GM12878 (cell line): ENCODE measurements around the gene ITPR3. TPM values are rescaled to one million over a fixed set of nuclear protein-coding genes. Genes with fewer than 3 reads are reported as not detected.

Experiments
- ATAC-seq: fragments of 200-7000 bp; cut with Tn5 transposase; 3 replicates; pipeline ENCODE4 v1.9.1; 2020; ENCODE audit warnings: mild to moderate bottlenecking, moderate library complexity
- BruUV-seq: library from RNA; stranded (reverse); fragments of 400-500 nt; replicated peaks from 2 replicates; lab custom pipeline; 2021; lab: Mats Ljungman, UMichigan
- CTCF ChIA-PET: fragments of 300-600 bp; sonication (Branson Sonifier 250); formaldehyde crosslinking; extraction: SDS; loops from one replicate; lab custom pipeline; 2021; ENCODE audit warnings: inconsistent platforms; lab: Yijun Ruan, JAX
- POLR2A ChIA-PET: fragments of 350-600 bp; formaldehyde crosslinking; extraction: SDS; loops from one replicate; lab custom pipeline; 2021; ENCODE audit warnings: inconsistent platforms; lab: Charles Lee
- RAD21 ChIA-PET: fragments of 300-600 bp; sonication (Branson Sonifier 250); formaldehyde crosslinking; loops from one replicate; lab custom pipeline; 2023; ENCODE audit warnings: antibody characterized with exemption; ENCODE audit not compliant: unreplicated experiment; lab: Charles Lee
- SMC1A ChIA-PET: fragments of 300-600 bp; sonication (Branson Sonifier 250); formaldehyde crosslinking; loops from one replicate; lab custom pipeline; 2023; ENCODE audit not compliant: unreplicated experiment, uncharacterized antibody; lab: Charles Lee
- DNase-seq: peaks from one replicate; pipeline ENCODE4 v3.0.0-alpha.2; 2011; ENCODE audit warnings: low read depth, low spot score
- FAIRE-seq: peaks from 3 replicates; lab custom pipeline; 2011; peaks lifted over from hg19 to GRCh38; lab: Jason Lieb, UNC
- H2AFZ ChIP-seq: 2 replicates; pipeline ENCODE4 v1.6.0; 2011; ENCODE audit warnings: low read depth, low read length, control low read depth; ENCODE audit not compliant: control insufficient read depth
- H3K27ac ChIP-seq: 2 replicates; pipeline ENCODE4 v1.5.1; 2011; ENCODE audit warnings: control low read depth; ENCODE audit not compliant: control insufficient read depth, insufficient read depth
- H3K27me3 ChIP-seq, 2 experiments: replicated peaks in 1 of 2; 2 replicates each; pipeline versions ENCODE4 v1.6.0 to v1.6.1; 2011; ENCODE audit warnings: low read length in 1 of 2; ENCODE audit not compliant: control insufficient read depth in 2 of 2, insufficient read depth in 2 of 2
- H3K36me3 ChIP-seq, 2 experiments: 2 replicates each; pipeline ENCODE4 v1.5.1; 2011; ENCODE audit warnings: low read length in 1 of 2; ENCODE audit not compliant: control insufficient read depth in 2 of 2, insufficient read depth in 2 of 2
- H3K4me1 ChIP-seq: 2 replicates; pipeline ENCODE4 v1.6.1; 2011; ENCODE audit warnings: mild to moderate bottlenecking, low read length, moderate library complexity, mixed read lengths; ENCODE audit not compliant: control insufficient read depth, insufficient read depth
- H3K4me2 ChIP-seq: 2 replicates; pipeline ENCODE4 v1.6.0; 2011; ENCODE audit warnings: control low read depth; ENCODE audit not compliant: control insufficient read depth, insufficient read depth
- H3K4me3 ChIP-seq: fragments of 200-600 bp; sonication (generic); 2 replicates; pipeline ENCODE4 v1.5.1; 2016
- H3K79me2 ChIP-seq: 2 replicates; pipeline ENCODE4 v1.6.0; 2011; ENCODE audit warnings: low read length; ENCODE audit not compliant: control insufficient read depth, insufficient read depth
- H3K9ac ChIP-seq: 2 replicates; pipeline ENCODE4 v1.8.0; 2011; ENCODE audit warnings: low read length, control low read depth, mixed read lengths; ENCODE audit not compliant: control insufficient read depth, insufficient read depth
- H3K9me3 ChIP-seq: replicated peaks from 3 replicates; pipeline ENCODE4 v1.5.1; 2011; ENCODE audit warnings: mild to moderate bottlenecking, low read length; ENCODE audit not compliant: control insufficient read depth, insufficient read depth
- H4K20me1 ChIP-seq: 2 replicates; pipeline ENCODE4 v1.6.0; 2011; ENCODE audit not compliant: control insufficient read depth, insufficient read depth
- CEBPB ChIP-seq, 2 experiments: fragments of 150-350 bp in 1 of 2; IDR thresholded peaks; 2 replicates each; pipeline ENCODE4 v1.6.1; 2012 to 2014; ENCODE audit warnings: low read depth in 2 of 2, low read length in 2 of 2, borderline replicate concordance in 1 of 2, inconsistent platforms in 1 of 2
- IRF4 ChIP-seq: IDR thresholded peaks from 2 replicates; pipeline ENCODE4 v1.6.1; 2011; ENCODE audit warnings: low read depth, low read length
- POLR2AphosphoS5 ChIP-seq: IDR thresholded peaks from 2 replicates; pipeline ENCODE4 v1.6.1; 2011; ENCODE audit warnings: mild to moderate bottlenecking, low read length, inconsistent platforms
- RAD51 ChIP-seq: fragments of 450-650 bp; IDR thresholded peaks from 2 replicates; pipeline ENCODE4 v1.6.1; 2016; ENCODE audit warnings: moderate library complexity, mild to moderate bottlenecking, inconsistent platforms
- RUNX3 ChIP-seq: IDR thresholded peaks from 2 replicates; pipeline ENCODE4 v1.6.1; 2012; ENCODE audit warnings: low read length, inconsistent platforms
- SPI1 ChIP-seq: IDR thresholded peaks from 2 replicates; pipeline ENCODE4 v1.6.1; 2011; ENCODE audit warnings: low read depth, mild to moderate bottlenecking, low read length, moderate library complexity, borderline replicate concordance; ENCODE audit not compliant: insufficient read depth
- STAT1 ChIP-seq: fragments of 450-650 bp; conservative IDR thresholded peaks from 2 replicates; pipeline ENCODE4 v1.6.1; 2014; ENCODE audit warnings: antibody characterized with exemption, mild to moderate bottlenecking
- TAF1 ChIP-seq: IDR thresholded peaks from 2 replicates; pipeline ENCODE4 v1.6.1; 2011; ENCODE audit warnings: mild to moderate bottlenecking, low read depth, low read length, borderline replicate concordance
- USF2 ChIP-seq: IDR thresholded peaks from 2 replicates; pipeline ENCODE4 v1.6.1; 2011; ENCODE audit warnings: low read depth, low read length, improper control_type of control experiment, borderline replicate concordance
- ZBTB40 ChIP-seq: fragments of 450-650 bp; IDR thresholded peaks from 2 replicates; pipeline ENCODE4 v1.6.1; 2016; ENCODE audit warnings: mild to moderate bottlenecking, moderate library complexity, borderline replicate concordance
- ZNF207 ChIP-seq: fragments of 450-650 bp; IDR thresholded peaks from 2 replicates; pipeline ENCODE4 v1.6.1; 2014; ENCODE audit warnings: antibody characterized with exemption, mild to moderate bottlenecking, borderline replicate concordance
- WGBS: methylation state at CpG from one replicate; pipeline ENCODE4 v1.1.6; 2016; ENCODE audit warnings: low lambda C conversion rate; ENCODE audit not compliant: insufficient replicate concordance, insufficient coverage; ENCODE audit errors: missing lambda C conversion rate; 5-methylcytosine and 5-hydroxymethylcytosine counted together
- in situ Hi-C: fragments of 300-500 bp; cut with MboI; formaldehyde crosslinking; loops from 9 replicates; pipeline ENCODE4 v1.14.3; 2018; ENCODE audit warnings: mixed read lengths
- intact Hi-C: fragments of 100-400 bp; cut with micrococcal nuclease; formaldehyde crosslinking; loops from one replicate; pipeline ENCODE4 v1.14.2; 2022; ENCODE audit not compliant: unreplicated experiment
- polyA plus RNA-seq, 11 experiments: library from polyadenylated mRNA; depleted of rRNA in 4 of 11; unstranded in 6 of 11; stranded (reverse) in 5 of 11; fragments of >200 nt; fragmentation: Nextera tagmentation in 4 of 11; fragmentation: Illumina TruSeq in 1 of 11; extraction: Ambion mirVana in 4 of 11; extraction: Trizol in 1 of 11; gene quantifications; 1 replicate in 1 of 11; 2 replicates in 10 of 11; pipeline versions ENCODE4 v1.2.1 to v1.2.3, GENCODE V29; 2011 to 2016; ENCODE audit warnings: inconsistent platforms in 2 of 11, missing spikeins in 2 of 11, low read depth in 1 of 11
- total RNA-seq, 4 experiments: library from RNA; depleted of rRNA in 3 of 4; stranded (reverse); fragments of >200 nt in 3 of 4; fragmentation: Illumina TruSeq in 1 of 4; extraction: Trizol in 1 of 4; gene quantifications; 2 replicates each; pipeline versions ENCODE4 v1.2.1 to v1.2.3, GENCODE V29; 2013 to 2021
- TF ChIP-seq, protein P1 (sequence below): fragments of 150-350 bp; IDR thresholded peaks from 2 replicates; pipeline ENCODE4 v1.6.1; 2016; ENCODE audit warnings: low read depth, low read length

ITPR3 gene
- total and polyA plus RNA-seq, 10 of the 15 experiments (the other 5 are each of a cell fraction or from before 2014, with no cell fraction given) = 0.32 to 34.0 (median 11.9) TPM

GRCh38 chr6:33699131-33699530, 78.0 kb downstream of the ITPR3 start:
- Histone ChIP-seq H3K27ac (no peak overlapping the region), H4K20me1 (no peaks in the 10 kb centered on the region; the same call in 1 of the 2 replicates), H3K9me3 (no peaks in the 10 kb centered on the region), H3K27me3 (no peaks in the 10 kb centered on the region), H3K4me2 (no peak overlapping the region), H3K9ac (no peak overlapping the region), H3K36me3 (peaks cover 17 to 29% of the 10 kb centered on the region in 2 experiments), H3K79me2 (no peaks in the 10 kb centered on the region), H3K4me3 (no peak overlapping the region), H2AFZ (no peak overlapping the region), H3K4me1 (peaks cover 20% of the 10 kb centered on the region)
- no peak for FAIRE-seq
- BruUV-seq = no TSS peak
- in situ Hi-C loops (no loop called here), intact Hi-C loops (no loop called here)
- no peak for ATAC-seq
- 30% methylated on average over 8 of the region's 8 CpGs for WGBS
- ChIA-PET SMC1A (interaction anchor here (0.8 to 1.2 kb wide), 2 partner anchors 109 to 118 kb away, joined by 3 to 5 read pairs; no protein-coding TSS in a partner anchor), RAD21 (no interaction called here), CTCF (interaction anchor here (1.1 kb wide), 1 partner anchor 109 kb away, joined by 6 read pairs; no protein-coding TSS in a partner anchor), POLR2A (no interaction called here)
- no peak for DNase-seq
- TF ChIP-seq RAD51 (no peak), SPI1 (no peak), ZBTB40 (no peak), USF2 (no peak), IRF4 (no peak), ZNF207 (no peak), STAT1 (no peak), TAF1 (no peak), CEBPB (IDR thresholded peaks at IDR 0.05; ENCODE audit: borderline replicate concordance in 1 of 2, low read depth in 2 of 2, low read length in 2 of 2) (no peak), RUNX3 (no peak), POLR2AphosphoS5 (no peak)
- TF ChIP-seq, protein P1, sequence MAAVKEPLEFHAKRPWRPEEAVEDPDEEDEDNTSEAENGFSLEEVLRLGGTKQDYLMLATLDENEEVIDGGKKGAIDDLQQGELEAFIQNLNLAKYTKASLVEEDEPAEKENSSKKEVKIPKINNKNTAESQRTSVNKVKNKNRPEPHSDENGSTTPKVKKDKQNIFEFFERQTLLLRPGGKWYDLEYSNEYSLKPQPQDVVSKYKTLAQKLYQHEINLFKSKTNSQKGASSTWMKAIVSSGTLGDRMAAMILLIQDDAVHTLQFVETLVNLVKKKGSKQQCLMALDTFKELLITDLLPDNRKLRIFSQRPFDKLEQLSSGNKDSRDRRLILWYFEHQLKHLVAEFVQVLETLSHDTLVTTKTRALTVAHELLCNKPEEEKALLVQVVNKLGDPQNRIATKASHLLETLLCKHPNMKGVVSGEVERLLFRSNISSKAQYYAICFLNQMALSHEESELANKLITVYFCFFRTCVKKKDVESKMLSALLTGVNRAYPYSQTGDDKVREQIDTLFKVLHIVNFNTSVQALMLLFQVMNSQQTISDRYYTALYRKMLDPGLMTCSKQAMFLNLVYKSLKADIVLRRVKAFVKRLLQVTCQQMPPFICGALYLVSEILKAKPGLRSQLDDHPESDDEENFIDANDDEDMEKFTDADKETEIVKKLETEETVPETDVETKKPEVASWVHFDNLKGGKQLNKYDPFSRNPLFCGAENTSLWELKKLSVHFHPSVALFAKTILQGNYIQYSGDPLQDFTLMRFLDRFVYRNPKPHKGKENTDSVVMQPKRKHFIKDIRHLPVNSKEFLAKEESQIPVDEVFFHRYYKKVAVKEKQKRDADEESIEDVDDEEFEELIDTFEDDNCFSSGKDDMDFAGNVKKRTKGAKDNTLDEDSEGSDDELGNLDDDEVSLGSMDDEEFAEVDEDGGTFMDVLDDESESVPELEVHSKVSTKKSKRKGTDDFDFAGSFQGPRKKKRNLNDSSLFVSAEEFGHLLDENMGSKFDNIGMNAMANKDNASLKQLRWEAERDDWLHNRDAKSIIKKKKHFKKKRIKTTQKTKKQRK = no peak
